Measurements from ENCODE around the gene KRT80. TPM values are rescaled to one million over a fixed set of nuclear protein-coding genes. Genes with fewer than 3 reads are reported as not detected.

Gene KRT80
- total RNA-seq, 4 donors from 2014 or later, result 0.16 to 0.54 (median 0.31) TPM; not detected in 1

GRCh38 chr12:52172956-52173355, 18.9 kb downstream of the KRT80 start:
- no peak for ATAC-seq
- H3K27ac ChIP-seq, result no peak overlapping the region
- 73 to 100% methylated on average over 1 to 2 of the region's 17 CpGs for WGBS, 2 donors (ENCODE audit: low coverage in 1 of 2)

GRCh38 chr12:52171950-52172512, 19.8 kb downstream of the KRT80 start:
- whole genome bisulfite sequencing, 2 donors (ENCODE audit: low coverage in 1 of 2), result 47 to 80% methylated on average over 1 to 3 of the region's 10 CpGs
- ATAC-seq, result no peak
- H3K36me3 ChIP-seq, result no peaks in the 10 kb centered on the region
- H3K9me3 ChIP-seq, result no peaks in the 10 kb centered on the region
- H3K27me3 ChIP-seq, result no peaks in the 10 kb centered on the region
- no peak overlapping the region for H3K27ac ChIP-seq
- H3K4me3 ChIP-seq, result no peak overlapping the region
- TF ChIP-seq POLR2A (IDR thresholded peaks at IDR 0.05), result no peak
- TF ChIP-seq CTCF (IDR thresholded peaks at IDR 0.05), result peak in 1 of 4 experiments; percentile 24
- H3K4me1 ChIP-seq, result peaks cover 0 to 12% (median 0%) of the 10 kb centered on the region in 3 donors

More at GRCh38 chr12:52172956-52173355, 18.9 kb downstream of the KRT80 start:
- H3K36me3 ChIP-seq, result no peaks in the 10 kb centered on the region
- no peak overlapping the region for H3K4me3 ChIP-seq
- TF ChIP-seq CTCF (IDR thresholded peaks at IDR 0.05) (no peak), POLR2AphosphoS5 (IDR thresholded peaks at IDR 0.05) (no peak), EP300 (IDR thresholded peaks at IDR 0.05) (no peak), POLR2A (IDR thresholded peaks at IDR 0.05) (no peak)
- no peaks in the 10 kb centered on the region for H3K9me3 ChIP-seq
- no peaks in the 10 kb centered on the region for H3K27me3 ChIP-seq
- H3K4me1 ChIP-seq, result peaks cover 0 to 12% (median 0%) of the 10 kb centered on the region in 3 donors

GRCh38 chr12:52170827-52171226, 21.0 kb downstream of the KRT80 start:
- ATAC-seq, result no peak
- Histone ChIP-seq H3K27ac (no peak overlapping the region), H3K4me1 (peaks cover 0 to 10% (median 0%) of the 10 kb centered on the region in 3 donors), H3K27me3 (no peaks in the 10 kb centered on the region), H3K4me3 (no peak overlapping the region), H3K9me3 (no peaks in the 10 kb centered on the region), H3K36me3 (no peaks in the 10 kb centered on the region)
- TF ChIP-seq CTCF (IDR thresholded peaks at IDR 0.05) (no peak), POLR2A (IDR thresholded peaks at IDR 0.05) (no peak), EP300 (IDR thresholded peaks at IDR 0.05) (no peak), POLR2AphosphoS5 (IDR thresholded peaks at IDR 0.05) (no peak)
- WGBS, 2 donors (ENCODE audit: low coverage in 1 of 2), result 100% methylated on average over 3 of the region's 9 CpGs; no CpG with 5 or more reads in 1 of the 2 donors

- Histone ChIP-seq H3K36me3 (no peaks in the 10 kb centered on the region), H3K27ac (no peak overlapping the region), H3K4me1 (peaks cover 0 to under 1% (median 0%) of the 10 kb centered on the region in 3 donors), H3K9me3 (no peaks in the 10 kb centered on the region), H3K27me3 (no peaks in the 10 kb centered on the region), H3K4me3 (no peak overlapping the region)
- no peak for ATAC-seq
- TF ChIP-seq POLR2AphosphoS5 (IDR thresholded peaks at IDR 0.05) (no peak), CTCF (IDR thresholded peaks at IDR 0.05) (no peak), EP300 (IDR thresholded peaks at IDR 0.05) (no peak), POLR2A (IDR thresholded peaks at IDR 0.05) (no peak)
- WGBS, 2 donors (ENCODE audit: low coverage in 1 of 2), result 100% methylated on average over 1 of the region's 1 CpG
These were observed 21.9 kb downstream of the KRT80 start for GRCh38 chr12:52169886-52170285.

- peaks cover 0 to 11% (median 0%) of the 10 kb centered on the region in 3 donors for H3K4me1 ChIP-seq
- no peaks in the 10 kb centered on the region for H3K27me3 ChIP-seq
- TF ChIP-seq POLR2AphosphoS5 (IDR thresholded peaks at IDR 0.05), result no peak
- no peak for TF ChIP-seq EP300 (IDR thresholded peaks at IDR 0.05)
- no peak for TF ChIP-seq CTCF (IDR thresholded peaks at IDR 0.05)
- TF ChIP-seq POLR2A (IDR thresholded peaks at IDR 0.05), result no peak
- no peak overlapping the region for H3K27ac ChIP-seq
- no peaks in the 10 kb centered on the region for H3K9me3 ChIP-seq
- H3K4me3 ChIP-seq, result no peak overlapping the region
- no peaks in the 10 kb centered on the region for H3K36me3 ChIP-seq
- 93 to 100% methylated on average over 2 of the region's 12 CpGs for WGBS, 2 donors (ENCODE audit: low coverage in 1 of 2)
- ATAC-seq, result no peak
These were observed 23.6 kb downstream of the KRT80 start for GRCh38 chr12:52168019-52168717.
